NCI-H1930 (cell line): Measurements from ENCODE around the gene PLEKHB1.
A peak's percentile ranks its signal among the peaks of the same experiment; 100 is the strongest.
"Not testable (repeated sequence)": the region's sequence is repeated elsewhere in the genome, so short reads cannot be mapped to it uniquely, and the experiment has no call there.

ENCODE experiments used
- DNase-seq, 2 experiments: peaks; one replicate each; lab custom pipeline; 2025; lab: John Stamatoyannopoulos, UW

The PLEKHB1 gene

GRCh38 chr11:73648571-73649046, 2.2 kb downstream of the PLEKHB1 start:
- DNase-seq, result no peak

- no peak for DNase-seq
Measured at GRCh38 chr11:73649206-73649605, 2.8 kb downstream of the PLEKHB1 start.

DNA sequence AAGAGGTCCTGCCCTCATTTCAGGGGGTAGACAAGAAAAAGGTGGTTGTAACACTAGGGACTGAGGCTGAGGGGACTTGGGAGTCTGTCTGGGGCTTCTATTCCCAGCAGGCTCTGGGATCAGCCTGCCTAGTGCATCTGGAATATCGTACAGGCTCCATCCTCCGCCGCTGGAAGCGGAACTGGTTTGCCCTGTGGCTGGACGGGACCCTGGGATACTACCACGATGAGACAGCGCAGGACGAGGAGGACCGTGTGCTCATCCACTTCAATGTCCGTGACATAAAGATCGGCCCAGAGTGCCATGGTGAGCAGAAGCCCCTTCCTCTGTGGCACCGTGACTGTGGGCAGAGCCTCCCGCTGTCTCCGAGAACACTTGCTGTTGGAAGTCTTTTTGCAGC, 4.0 kb downstream of the PLEKHB1 start:
- no peak for DNase-seq

GRCh38 chr11:73651252-73651651, 4.9 kb downstream of the PLEKHB1 start:
- DNase-seq, result no peak

DNA sequence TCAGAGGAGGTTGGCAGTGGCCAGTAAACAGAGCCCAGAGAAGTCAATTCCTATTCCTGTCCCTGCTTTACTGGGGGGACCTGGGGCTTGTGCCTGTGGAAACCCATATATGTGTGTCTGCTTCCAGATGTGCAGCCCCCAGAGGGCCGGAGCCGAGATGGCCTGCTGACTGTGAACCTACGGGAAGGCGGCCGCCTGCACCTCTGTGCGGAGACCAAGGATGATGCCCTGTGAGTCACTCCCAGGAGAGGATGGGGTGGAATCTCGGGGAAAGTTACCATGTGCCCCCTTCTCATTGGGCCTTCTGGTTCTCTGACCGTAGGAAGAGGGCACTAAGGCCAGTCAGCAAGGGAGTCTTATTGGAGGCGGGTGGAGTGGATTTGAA, 5.3 kb downstream of the PLEKHB1 start:
- DNase-seq, result no peak

GRCh38 chr11:73652046-73652730, 5.8 kb downstream of the PLEKHB1 start:
- no peak for DNase-seq

- no peak for DNase-seq
Measured at GRCh38 chr11:73652856-73653559, 6.6 kb downstream of the PLEKHB1 start.

DNA sequence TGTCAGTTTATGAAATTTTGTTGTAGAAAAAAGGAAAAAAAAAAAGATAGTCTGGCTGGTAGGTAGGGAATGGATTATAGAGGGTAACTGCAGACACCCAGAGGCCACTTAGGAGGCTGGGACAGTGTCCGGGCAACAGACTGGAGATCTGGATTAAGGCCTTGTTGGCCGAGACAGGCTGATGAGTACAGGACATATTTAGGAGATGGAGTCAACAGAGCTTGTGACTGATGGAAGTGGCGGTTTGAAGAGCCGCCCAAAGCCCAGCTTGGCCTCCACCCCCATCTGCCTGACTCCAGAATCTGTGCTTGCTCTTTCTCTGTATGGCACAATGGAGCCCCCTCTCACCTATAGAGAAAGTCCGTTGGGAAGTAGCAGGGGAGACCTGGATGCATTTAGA, 7.6 kb downstream of the PLEKHB1 start:
- no peak for DNase-seq

DNA sequence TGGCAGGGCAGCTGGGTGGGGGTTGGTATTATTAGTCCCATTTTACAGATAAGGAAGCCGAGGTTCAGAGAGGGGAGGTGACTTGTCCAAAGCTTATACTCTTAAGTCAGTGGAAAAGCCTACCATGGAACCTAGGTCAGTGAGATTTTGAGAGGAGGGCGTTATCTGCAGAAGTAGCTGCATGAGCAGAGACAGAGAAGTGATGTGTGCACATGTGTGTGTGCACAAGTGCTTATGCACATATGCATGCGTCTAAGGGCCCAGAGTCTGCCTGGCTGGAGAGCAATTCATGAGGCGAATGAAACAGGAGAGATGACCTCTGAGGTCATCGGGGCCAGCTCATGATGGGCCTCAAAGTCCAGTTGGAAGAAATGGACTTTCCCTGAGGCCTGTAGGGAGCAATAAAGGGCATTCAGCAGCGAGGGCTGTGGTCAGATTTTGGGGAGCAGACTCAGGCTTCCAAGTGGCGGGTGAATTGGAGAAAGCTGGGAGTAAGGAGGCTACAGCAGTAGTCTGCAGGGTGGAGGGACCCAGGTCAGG, 8.2 kb downstream of the PLEKHB1 start:
- no peak for DNase-seq

GRCh38 chr11:73655686-73656085, 9.3 kb downstream of the PLEKHB1 start:
- no peak for DNase-seq

DNA sequence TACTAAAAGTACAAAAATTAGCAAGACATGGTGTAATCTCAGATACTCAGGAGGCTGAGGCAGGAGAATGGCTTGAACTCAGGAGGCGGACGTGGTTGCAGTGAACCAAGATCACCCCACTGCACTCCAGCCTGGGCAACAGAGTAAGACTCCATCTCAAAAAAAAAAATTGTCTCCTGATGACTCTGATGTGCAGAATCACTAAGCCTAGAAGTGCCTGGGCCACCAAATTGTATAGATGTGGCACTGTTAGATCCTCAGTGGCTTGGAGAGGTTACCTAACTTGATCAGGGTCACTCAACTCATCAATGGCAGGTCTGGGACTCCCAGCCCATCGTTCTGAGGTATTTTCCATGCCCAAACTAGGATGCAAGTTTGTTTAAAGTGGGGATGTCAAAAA, 10.6 kb downstream of the PLEKHB1 start:
- DNase-seq, result no peak

DNA sequence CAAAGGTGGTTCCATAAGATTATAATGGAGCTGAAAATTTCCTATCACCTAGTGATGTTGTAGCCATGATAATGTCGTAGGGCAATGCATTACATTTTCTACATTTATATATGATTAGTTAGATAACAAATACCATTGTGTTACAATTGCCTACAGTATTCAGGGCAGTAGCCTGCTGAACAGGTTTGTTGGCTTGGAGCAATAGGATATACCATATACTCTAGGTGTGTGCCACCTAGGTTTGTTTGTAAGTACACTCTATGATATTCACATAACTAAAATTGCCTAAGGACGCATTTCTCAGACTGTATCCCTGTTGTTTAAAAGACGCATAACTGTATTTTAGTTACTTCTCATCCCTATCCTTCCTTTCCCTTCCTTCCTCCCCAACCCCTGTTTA, 13.6 kb downstream of the PLEKHB1 start:
- DNase-seq, result no peak

GRCh38 chr11:73660497-73661034, 14.2 kb downstream of the PLEKHB1 start:
- no peak for DNase-seq

- peak; percentile 56 to 61 for DNase-seq
Measured at GRCh38 chr11:73661035-73661628, 14.8 kb downstream of the PLEKHB1 start.

DNA sequence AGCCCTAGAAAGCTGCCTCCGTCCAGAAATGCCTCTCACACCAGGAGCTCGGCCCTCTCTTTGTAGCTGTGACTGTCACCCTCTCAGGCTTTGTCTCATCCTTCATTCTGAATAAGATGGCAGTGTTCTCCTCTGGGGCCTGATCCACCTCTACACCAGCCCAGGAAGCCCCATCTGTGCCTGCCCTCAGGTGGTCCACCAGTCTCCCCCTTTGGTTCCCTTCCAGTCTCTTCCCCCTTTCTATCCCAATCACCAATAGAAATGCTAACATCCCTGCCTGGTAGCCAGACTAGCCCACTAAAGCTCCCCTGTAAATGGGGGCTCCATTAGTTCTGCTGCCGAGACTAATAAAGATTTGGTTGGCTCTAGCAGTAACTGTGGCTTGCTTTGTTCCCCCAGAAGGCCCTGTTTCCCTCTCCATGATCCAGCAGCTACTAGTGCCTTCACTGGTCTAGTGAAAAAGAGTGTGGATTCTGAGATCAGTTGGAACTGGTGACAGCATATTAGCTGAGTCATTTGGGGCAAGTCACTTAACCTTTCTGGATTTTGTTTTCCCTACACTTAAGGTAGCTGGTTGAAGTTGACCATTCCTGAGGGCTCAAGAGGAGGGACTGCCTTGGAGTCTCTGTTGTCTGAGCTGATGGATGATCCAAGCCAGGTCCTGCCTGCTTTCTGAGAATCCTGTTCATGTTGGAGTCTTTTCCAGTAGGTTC, 16.2 kb downstream of the PLEKHB1 start:
- no peak for DNase-seq

DNA sequence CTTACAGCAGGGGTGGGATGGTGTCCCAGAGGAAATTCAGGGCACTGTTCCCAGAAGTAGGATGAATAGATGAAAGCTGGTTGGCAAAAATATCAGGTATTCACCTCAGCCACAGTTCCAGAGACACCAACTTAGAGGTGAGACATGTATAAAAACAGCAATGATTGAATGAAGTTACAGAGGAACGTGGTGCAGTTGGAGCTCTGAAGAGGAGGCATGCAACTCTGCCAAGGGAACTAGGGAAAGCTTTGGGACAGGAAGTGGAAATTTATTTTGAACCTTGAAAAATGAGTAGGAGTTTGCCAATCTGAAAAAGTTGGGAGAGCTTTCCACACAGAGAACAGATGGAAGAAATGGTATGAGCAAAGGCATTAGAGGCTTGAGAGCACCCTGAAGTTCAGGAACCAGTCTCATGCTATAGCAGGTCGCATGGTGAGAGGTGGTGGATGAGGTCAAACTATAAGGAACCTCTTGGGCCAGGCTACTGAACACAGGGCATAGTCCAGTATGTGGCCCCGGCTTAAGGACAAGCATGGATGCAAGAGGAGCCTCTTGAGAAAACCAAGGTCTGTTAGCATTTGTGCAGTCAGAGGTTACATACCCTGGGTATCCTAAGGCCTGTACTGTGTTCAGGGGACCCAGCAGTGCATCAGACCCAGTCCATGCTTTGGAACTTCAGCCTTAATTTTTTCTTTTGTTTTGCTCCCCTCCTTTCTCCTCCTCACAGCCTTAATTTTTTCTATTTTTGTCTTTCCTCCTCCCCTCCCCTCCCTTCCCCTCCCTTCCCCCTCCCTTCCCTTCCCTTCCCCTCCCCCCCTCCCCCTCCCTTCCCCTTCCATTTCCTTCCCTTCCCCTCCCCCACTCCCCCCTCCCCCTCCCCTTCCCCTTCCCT, 17.5 kb downstream of the PLEKHB1 start:
- no peak for DNase-seq

DNA sequence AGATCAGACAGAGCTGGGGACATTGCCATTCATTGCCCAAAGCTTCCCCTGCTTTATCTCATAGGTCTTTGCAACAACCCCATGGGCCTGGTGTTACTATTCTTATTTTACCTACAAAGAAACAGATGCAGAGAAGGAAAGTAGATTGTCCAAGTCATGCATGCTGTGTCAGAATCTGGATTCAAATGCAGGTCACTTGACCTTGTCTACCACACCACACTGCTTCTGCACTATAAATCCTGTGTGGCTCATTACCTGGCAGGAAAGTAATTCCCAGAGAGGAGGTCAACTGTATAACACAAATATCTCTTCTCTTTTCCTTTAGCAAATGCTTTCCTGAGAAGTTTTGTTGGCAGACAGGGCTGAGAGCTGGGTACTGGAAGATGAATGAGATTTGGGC, 18.5 kb downstream of the PLEKHB1 start:
- no peak for DNase-seq

GRCh38 chr11:73667891-73668290, 21.5 kb downstream of the PLEKHB1 start:
- no peak for DNase-seq

DNA sequence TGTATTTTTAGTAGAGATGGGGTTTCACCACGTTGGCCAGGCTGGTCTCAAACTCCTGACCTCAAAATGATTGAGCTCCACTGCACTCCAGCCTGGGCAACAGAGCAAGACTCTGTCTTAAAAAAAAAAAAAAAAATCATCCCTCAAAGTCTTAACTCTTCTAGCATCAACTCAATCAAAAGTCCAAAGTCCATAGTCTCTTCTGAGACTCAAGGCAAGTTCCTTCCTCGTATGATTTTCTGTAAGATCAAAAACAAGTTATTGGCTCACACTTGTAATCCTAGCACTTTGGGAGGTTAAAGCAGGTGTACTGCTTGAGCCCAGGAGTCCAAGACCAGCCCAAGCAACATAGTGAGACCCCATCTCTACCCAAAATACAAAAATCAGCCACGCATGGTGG, 24.4 kb downstream of the PLEKHB1 start:
- no peak for DNase-seq

- no peak for DNase-seq
Measured at GRCh38 chr11:73671701-73672100, 25.3 kb downstream of the PLEKHB1 start.

DNA sequence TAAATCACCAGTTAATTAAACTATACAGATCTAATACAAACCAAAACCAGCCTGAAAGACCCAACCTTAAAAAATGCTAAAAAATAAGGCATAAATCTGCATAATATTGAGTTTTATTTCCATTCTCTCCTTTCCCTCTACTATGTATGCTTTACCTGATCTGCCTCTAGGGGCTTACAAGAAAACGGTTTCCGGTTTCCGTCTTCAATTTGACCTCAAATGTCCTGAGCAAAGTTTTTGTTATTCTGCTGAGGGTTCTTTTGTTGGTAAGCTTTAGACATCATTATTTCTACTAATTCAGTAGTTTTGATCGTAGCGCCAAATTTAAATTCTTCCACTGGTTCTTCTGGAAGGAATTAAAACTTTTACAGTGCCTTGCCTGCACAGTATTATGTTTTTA, 30.2 kb downstream of the PLEKHB1 start:
- DNase-seq, result not testable (repeated sequence)
